GM12878 (cell line): ENCODE measurements around the gene PDZD7. TPM values are rescaled to one million over a fixed set of nuclear protein-coding genes. Genes with fewer than 3 reads are reported as not detected.

Source experiments
- BCL3 ChIP-seq: IDR thresholded peaks from 2 replicates; pipeline ENCODE4 v1.6.1; 2011; ENCODE audit warnings: borderline replicate concordance, low read depth, mild to moderate bottlenecking, moderate library complexity, low read length; ENCODE audit not compliant: insufficient read depth, poor library complexity, severe bottlenecking
- CEBPZ ChIP-seq: fragments of 150-350 bp; IDR thresholded peaks from 2 replicates; pipeline ENCODE4 v1.6.1; 2016; ENCODE audit warnings: low read depth, low read length
- MEF2A ChIP-seq: IDR thresholded peaks from 2 replicates; pipeline ENCODE4 v1.6.1; 2011; ENCODE audit warnings: low read depth, mild to moderate bottlenecking, low read length, moderate library complexity; ENCODE audit not compliant: insufficient read depth
- PBX3 ChIP-seq: IDR thresholded peaks from 2 replicates; pipeline ENCODE4 v1.6.1; 2011; ENCODE audit warnings: mild to moderate bottlenecking, low read depth, low read length, moderate library complexity; ENCODE audit not compliant: insufficient replicate concordance
- RAD51 ChIP-seq: fragments of 450-650 bp; IDR thresholded peaks from 2 replicates; pipeline ENCODE4 v1.6.1; 2016; ENCODE audit warnings: moderate library complexity, mild to moderate bottlenecking, inconsistent platforms
- SPI1 ChIP-seq: IDR thresholded peaks from 2 replicates; pipeline ENCODE4 v1.6.1; 2011; ENCODE audit warnings: low read depth, mild to moderate bottlenecking, low read length, moderate library complexity, borderline replicate concordance; ENCODE audit not compliant: insufficient read depth
- polyA plus RNA-seq, 11 experiments: library from polyadenylated mRNA; depleted of rRNA in 4 of 11; unstranded in 6 of 11; stranded (reverse) in 5 of 11; fragments of >200 nt; fragmentation: Nextera tagmentation in 4 of 11; fragmentation: Illumina TruSeq in 1 of 11; extraction: Ambion mirVana in 4 of 11; extraction: Trizol in 1 of 11; gene quantifications; 1 replicate in 1 of 11; 2 replicates in 10 of 11; pipeline versions ENCODE4 v1.2.1 to v1.2.3, GENCODE V29; 2011 to 2016; ENCODE audit warnings: inconsistent platforms in 2 of 11, missing spikeins in 2 of 11, low read depth in 1 of 11
- total RNA-seq, 4 experiments: library from RNA; depleted of rRNA in 3 of 4; stranded (reverse); fragments of >200 nt in 3 of 4; fragmentation: Illumina TruSeq in 1 of 4; extraction: Trizol in 1 of 4; gene quantifications; 2 replicates each; pipeline versions ENCODE4 v1.2.1 to v1.2.3, GENCODE V29; 2013 to 2021
- TF ChIP-seq, protein P1 (sequence below): fragments of 450-650 bp; formaldehyde crosslinking; IDR thresholded peaks from 2 replicates; pipeline ENCODE4 v1.4.0; 2022; ENCODE audit warnings: mild to moderate bottlenecking, moderate library complexity

PDZD7 gene
- total and polyA plus RNA-seq, 10 of the 15 experiments (the other 5 are each of a cell fraction or from before 2014, with no cell fraction given) = 0.01 to 0.20 (median 0.03) TPM; not detected in 7

DNA sequence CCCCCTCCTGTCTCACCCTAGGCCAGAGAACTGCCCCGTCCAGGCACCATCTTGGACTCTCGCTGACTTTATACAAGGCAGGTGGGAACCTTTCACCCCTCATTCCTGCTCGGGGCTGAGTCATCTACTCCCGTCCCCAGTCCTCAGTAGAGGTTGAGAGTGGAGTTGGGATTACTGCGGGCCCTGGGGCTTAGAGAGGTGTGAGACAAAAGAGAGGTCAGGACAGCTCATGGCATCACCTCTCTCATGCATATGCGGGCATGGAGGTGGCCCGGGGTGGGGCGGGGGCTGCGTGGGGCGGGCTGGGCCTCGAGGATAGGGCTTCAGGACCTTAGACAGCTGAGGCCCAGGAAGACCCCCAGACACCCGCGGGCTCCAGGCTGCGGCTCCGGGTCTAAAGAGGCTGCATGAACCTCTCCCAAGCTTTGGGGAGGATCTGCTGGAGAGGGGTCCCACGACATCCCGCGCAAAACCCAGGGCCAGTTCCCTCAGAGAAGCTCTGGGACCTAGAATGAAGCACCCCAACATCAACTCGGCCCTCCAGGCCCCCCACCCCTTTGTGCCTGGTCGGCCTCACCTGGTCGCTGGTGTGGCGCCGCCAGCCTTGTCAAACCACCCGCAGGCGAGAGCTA lies 317 bp downstream of the PDZD7 start (continued):
- TF ChIP-seq, protein P1, sequence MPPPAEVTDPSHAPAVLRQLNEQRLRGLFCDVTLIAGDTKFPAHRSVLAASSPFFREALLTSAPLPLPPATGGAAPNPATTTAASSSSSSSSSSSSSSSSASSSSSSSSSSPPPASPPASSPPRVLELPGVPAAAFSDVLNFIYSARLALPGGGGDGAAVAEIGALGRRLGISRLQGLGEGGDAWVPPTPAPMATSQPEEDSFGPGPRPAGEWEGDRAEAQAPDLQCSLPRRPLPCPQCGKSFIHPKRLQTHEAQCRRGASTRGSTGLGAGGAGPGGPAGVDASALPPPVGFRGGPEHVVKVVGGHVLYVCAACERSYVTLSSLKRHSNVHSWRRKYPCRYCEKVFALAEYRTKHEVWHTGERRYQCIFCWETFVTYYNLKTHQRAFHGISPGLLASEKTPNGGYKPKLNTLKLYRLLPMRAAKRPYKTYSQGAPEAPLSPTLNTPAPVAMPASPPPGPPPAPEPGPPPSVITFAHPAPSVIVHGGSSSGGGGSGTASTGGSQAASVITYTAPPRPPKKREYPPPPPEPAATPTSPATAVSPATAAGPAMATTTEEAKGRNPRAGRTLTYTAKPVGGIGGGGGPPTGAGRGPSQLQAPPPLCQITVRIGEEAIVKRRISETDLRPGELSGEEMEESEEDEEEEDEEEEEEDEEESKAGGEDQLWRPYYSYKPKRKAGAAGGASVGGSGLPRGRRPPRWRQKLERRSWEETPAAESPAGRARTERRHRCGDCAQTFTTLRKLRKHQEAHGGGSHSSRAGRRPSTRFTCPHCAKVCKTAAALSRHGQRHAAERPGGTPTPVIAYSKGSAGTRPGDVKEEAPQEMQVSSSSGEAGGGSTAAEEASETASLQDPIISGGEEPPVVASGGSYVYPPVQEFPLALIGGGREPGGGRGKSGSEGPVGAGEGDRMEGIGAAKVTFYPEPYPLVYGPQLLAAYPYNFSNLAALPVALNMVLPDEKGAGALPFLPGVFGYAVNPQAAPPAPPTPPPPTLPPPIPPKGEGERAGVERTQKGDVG = no peak
- TF ChIP-seq CEBPZ = no peak
- no peak for TF ChIP-seq RAD51
- no peak for TF ChIP-seq BCL3
- no peak for TF ChIP-seq MEF2A
- TF ChIP-seq SPI1 = no peak
- TF ChIP-seq PBX3 = no peak
- TF ChIP-seq, all 136 proteins: peak for 0
